ENCODE results near the gene PLCZ1.

The PLCZ1 gene

DNA sequence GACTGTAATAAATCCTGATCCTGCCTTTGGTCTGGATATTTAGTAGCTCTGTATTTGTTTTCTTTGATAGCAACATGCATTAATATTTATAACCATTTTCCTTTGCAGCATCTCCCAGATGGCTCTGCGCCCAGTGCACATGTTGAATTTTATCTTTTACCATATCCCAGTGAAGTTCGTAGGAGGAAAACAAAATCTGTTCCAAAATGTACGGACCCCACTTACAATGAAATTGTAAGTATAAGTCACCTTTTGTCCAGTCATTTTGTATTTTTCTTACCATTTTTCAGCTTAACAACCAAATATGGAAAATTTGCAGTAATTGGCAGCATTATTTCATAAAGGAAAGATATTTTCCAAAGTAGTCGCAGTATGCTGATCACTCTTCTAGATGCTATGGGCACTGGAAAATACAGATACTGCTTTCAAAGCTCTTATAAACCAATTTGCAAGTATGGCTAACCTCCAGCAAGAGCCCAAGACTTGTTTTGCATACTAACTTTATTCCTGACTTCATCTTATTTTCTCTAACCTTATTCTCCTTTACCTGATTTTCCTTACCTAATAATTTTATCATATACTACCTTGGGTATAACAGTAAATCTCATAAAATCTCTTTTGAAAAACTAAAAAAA, 97.4 kb downstream of the PLCZ1 start:
- no peak for FAIRE-seq

DNA sequence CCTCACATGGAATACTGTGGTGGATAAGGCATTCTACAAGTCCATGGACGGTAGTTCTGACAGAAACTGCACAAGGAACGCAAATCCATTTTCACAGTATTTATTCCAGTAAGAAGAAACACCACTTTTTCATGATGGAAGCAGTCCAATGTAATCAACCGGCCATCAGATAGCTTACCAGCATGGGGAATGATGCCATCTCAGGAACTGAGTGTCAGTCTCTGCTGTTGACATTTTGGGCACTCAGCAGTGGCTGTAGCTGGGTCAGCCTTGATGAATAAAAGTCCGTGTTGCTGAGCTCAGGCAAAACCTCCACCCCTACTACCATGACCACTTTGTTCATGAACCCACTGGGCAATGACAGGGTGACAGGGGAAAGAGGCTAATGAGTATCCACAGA, 103.4 kb downstream of the PLCZ1 start:
- no peak for DNase-seq (ENCODE audit: insufficient read length, low spot score)
- no peak for FAIRE-seq

More for the DNA sequence above, 97.4 kb downstream of the PLCZ1 start:
- DNase-seq (ENCODE audit: insufficient read length, low spot score), result no peak
